Tibial nerve (tissue), 4 donors: Measurements from ENCODE around the gene UHRF2. TPM values are rescaled to one million over a fixed set of nuclear protein-coding genes. Genes with fewer than 3 reads are reported as not detected.
"Not testable (repeated sequence)": the region's sequence is repeated elsewhere in the genome, so short reads cannot be mapped to it uniquely, and the experiment has no call there.

ENCODE experiments used
- DNase-seq, 2 donors: peaks; one replicate each; pipeline ENCODE4 v3.0.0-alpha.2; 2019; ENCODE audit warnings: low spot score in 2 of 2
- H3K27ac ChIP-seq, 4 donors: fragments of 200-600 bp; sonication (generic) in 3 of 4; one replicate each; pipeline ENCODE4 v1.5.1; 2017 to 2019; ENCODE audit warnings: mild to moderate bottlenecking in 1 of 4
- H3K27me3 ChIP-seq, 2 donors: fragments of 200-600 bp; sonication (generic) in 1 of 2; one replicate each; pipeline versions ENCODE4 v1.5.1 to v1.6.0; 2017 to 2019
- H3K36me3 ChIP-seq, 3 donors: fragments of 200-600 bp; sonication (generic); one replicate each; pipeline ENCODE4 v1.5.1; 2018 to 2019
- H3K4me1 ChIP-seq, 4 donors: fragments of 200-600 bp; sonication (generic) in 3 of 4; one replicate each; pipeline ENCODE4 v1.5.1; 2017 to 2019
- H3K4me3 ChIP-seq, 4 donors: fragments of 200-600 bp; sonication (generic) in 3 of 4; one replicate each; pipeline ENCODE4 v1.5.1; 2017 to 2019; ENCODE audit warnings: mild to moderate bottlenecking in 1 of 4, moderate library complexity in 1 of 4
- H3K9me3 ChIP-seq, 4 donors: fragments of 200-600 bp; sonication (generic) in 3 of 4; one replicate each; pipeline ENCODE4 v1.5.1; 2017 to 2019
- CTCF ChIP-seq, 5 experiments: fragments of 200-600 bp in 3 of 5; fragments of 450-650 bp in 2 of 5; sonication (generic) in 3 of 5; IDR thresholded peaks; one replicate each; pipeline ENCODE4 v1.5.1; 2016 to 2019; ENCODE audit warnings: antibody characterized with exemption in 5 of 5, mild to moderate bottlenecking in 3 of 5, moderate library complexity in 2 of 5
- EP300 ChIP-seq, 2 donors: sonication (generic); formaldehyde crosslinking; IDR thresholded peaks; one replicate each; pipeline ENCODE4 v1.6.1; 2017; ENCODE audit warnings: antibody characterized with exemption in 2 of 2, mild to moderate bottlenecking in 1 of 2
- POLR2A ChIP-seq, 2 donors: fragments of 450-650 bp; IDR thresholded peaks; one replicate each; pipeline ENCODE4 v1.6.1; 2017; ENCODE audit warnings: antibody characterized with exemption in 2 of 2, mild to moderate bottlenecking in 2 of 2, moderate library complexity in 2 of 2
- WGBS, 2 donors: methylation state at CpG; one replicate each; pipeline ENCODE4 v1.1.5; 2018; 5-methylcytosine and 5-hydroxymethylcytosine counted together
- total RNA-seq, 4 donors: library from RNA; depleted of rRNA; stranded (reverse); fragments of >200 nt; gene quantifications; one replicate each; pipeline ENCODE4 v1.1.0, GENCODE V29; 2016

Gene UHRF2
- total RNA-seq: 10 to 100 TPM; 61.2 to 85.0 (median 76.0) TPM

GRCh38 chr9:6412487-6413364 lies at the start of gene UHRF2:
UHRF2 (plus strand) TSS chr9:6413199; CDS start chr9:6413491, 292 bp downstream.
- peak within 1 kb of the TSS; percentile 86 to 94 (median 91) for H3K27ac ChIP-seq
- peaks cover 0 to 4% (median 0%) of the 10 kb centered on the region in 3 donors for H3K36me3 ChIP-seq
- peak within 1 kb of the TSS; percentile 65 to 87 (median 78) for H3K4me3 ChIP-seq
- DNase-seq: peak; percentile 97 to 98
- no peaks in the 10 kb centered on the region for H3K9me3 ChIP-seq
- H3K4me1 ChIP-seq: peaks cover 0 to 37% (median 10%) of the 10 kb centered on the region in 4 donors
- WGBS, 2 donors: 1 to 3% methylated on average over 36 to 47 of the region's 88 CpGs
- peak; percentile 59 to 85 for TF ChIP-seq POLR2A (IDR thresholded peaks at IDR 0.05)
- peak; percentile 66 to 93 for TF ChIP-seq EP300 (IDR thresholded peaks at IDR 0.05)
- no peak for TF ChIP-seq CTCF (IDR thresholded peaks at IDR 0.05)
- H3K27me3 ChIP-seq: no peaks in the 10 kb centered on the region

- 31 to 36% methylated on average over 4 of the region's 4 CpGs for WGBS, 2 donors
- Histone ChIP-seq H3K27ac (no peak overlapping the region), H3K4me3 (no peak overlapping the region), H3K4me1 (no peaks in the 10 kb centered on the region), H3K9me3 (peaks cover 0 to 11% (median 0%) of the 10 kb centered on the region in 4 donors), H3K27me3 (no peaks in the 10 kb centered on the region), H3K36me3 (no peaks in the 10 kb centered on the region)
- DNase-seq: no peak
- TF ChIP-seq EP300 (IDR thresholded peaks at IDR 0.05): no peak
- TF ChIP-seq POLR2A (IDR thresholded peaks at IDR 0.05): no peak
- TF ChIP-seq CTCF (IDR thresholded peaks at IDR 0.05): no peak
Measured at GRCh38 chr9:6367128-6367890, 45.7 kb upstream of the UHRF2 start.

- Histone ChIP-seq H3K27me3 (no peaks in the 10 kb centered on the region), H3K27ac (no peak overlapping the region), H3K4me1 (no peaks in the 10 kb centered on the region), H3K36me3 (no peaks in the 10 kb centered on the region), H3K9me3 (peaks cover 0 to 14% (median 0%) of the 10 kb centered on the region in 4 donors), H3K4me3 (no peak overlapping the region)
- no peak for DNase-seq
- TF ChIP-seq CTCF (IDR thresholded peaks at IDR 0.05) (no peak), EP300 (IDR thresholded peaks at IDR 0.05) (no peak), POLR2A (IDR thresholded peaks at IDR 0.05) (no peak)
- 88 to 94% methylated on average over 2 of the region's 2 CpGs for WGBS, 2 donors
Measured at GRCh38 chr9:6368831-6369230, 44.2 kb upstream of the UHRF2 start.

- not testable (repeated sequence) for DNase-seq, H3K9me3 ChIP-seq, H3K27me3 ChIP-seq, H3K4me3 ChIP-seq, H3K4me1 ChIP-seq, H3K27ac ChIP-seq, H3K36me3 ChIP-seq
- WGBS, 2 donors: 82 to 95% methylated on average over 4 of the region's 4 CpGs
Measured at GRCh38 chr9:6381477-6382012, 31.5 kb upstream of the UHRF2 start.

GRCh38 chr9:6382681-6383080 lies 30.3 kb upstream of the UHRF2 start:
- Histone ChIP-seq H3K9me3 (no peaks in the 10 kb centered on the region), H3K27me3 (no peaks in the 10 kb centered on the region), H3K4me1 (no peaks in the 10 kb centered on the region), H3K36me3 (no peaks in the 10 kb centered on the region), H3K4me3 (no peak overlapping the region), H3K27ac (no peak overlapping the region)
- TF ChIP-seq CTCF (IDR thresholded peaks at IDR 0.05) (no peak), EP300 (IDR thresholded peaks at IDR 0.05) (no peak), POLR2A (IDR thresholded peaks at IDR 0.05) (no peak)
- 42 to 59% methylated on average over 1 of the region's 1 CpG for WGBS, 2 donors
- DNase-seq: no peak
